Activated T-cell treated with anti-CD3 and anti-CD28 coated beads for 1 hour (primary cell): ENCODE data around the gene DEK.
"Not testable (repeated sequence)": the region's sequence is repeated elsewhere in the genome, so short reads cannot be mapped to it uniquely, and the experiment has no call there.

Experiments used
- DNase-seq: peaks from one replicate; pipeline ENCODE4 v3.0.0-alpha.2; 2020; ENCODE audit warnings: low read depth

The DEK gene

DNA sequence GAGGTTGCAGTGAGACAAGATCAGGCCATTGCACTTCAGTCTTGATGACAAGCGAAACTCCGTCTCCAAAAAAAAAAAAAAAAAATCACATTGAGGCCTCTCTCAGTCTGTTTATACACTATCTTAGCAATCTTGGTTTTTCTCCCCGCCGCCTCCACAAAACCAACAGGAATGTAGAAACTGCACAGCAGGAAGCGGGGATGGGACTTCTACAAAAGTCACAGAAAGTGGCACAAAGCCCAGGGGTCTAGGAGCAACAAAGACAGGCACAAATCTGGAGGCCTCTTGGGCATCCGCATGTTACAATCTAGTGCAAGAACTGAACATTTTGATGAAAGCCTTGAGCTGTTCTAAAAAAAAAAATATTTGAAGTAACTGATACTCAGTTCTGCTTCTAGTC, 60.5 kb downstream of the DEK start:
- DNase-seq: no peak

DNA sequence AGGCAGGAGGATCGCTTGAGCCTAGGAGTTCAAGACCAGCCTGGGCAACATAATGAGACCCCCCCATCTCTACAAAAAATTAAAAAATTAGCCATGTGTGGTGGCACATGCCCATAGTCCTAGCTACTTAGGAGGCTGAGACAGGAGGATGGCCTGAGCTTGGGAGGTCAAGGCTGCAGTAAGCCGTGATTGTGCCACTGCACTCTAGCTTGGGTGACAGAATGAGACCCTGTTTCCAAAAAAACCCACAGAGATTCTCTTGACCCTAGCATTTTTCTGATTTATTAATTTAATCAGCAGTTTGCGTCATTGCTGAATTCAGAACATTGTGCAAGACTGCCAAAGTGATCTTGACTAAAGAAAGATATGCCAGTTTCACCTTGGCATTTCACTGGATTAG, 72.3 kb downstream of the DEK start:
- DNase-seq: no peak

DNA sequence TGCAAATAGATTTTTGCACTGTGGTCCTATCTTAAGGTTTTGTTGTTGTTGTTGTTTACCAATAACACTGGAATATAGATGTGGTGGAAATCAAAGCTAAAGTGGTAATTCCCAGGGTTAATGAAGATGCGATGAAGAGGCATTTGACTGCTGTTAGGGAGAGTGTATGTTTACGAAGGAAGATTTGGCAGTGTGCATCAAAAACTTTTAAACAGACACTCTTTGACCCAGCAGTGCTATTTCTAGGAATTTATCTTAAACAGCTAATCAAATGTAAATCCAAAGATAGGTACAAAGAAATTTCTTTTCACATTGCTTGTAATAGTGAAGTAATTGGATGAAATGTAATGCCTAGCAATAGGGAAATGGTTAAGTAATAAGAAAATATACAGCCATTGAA, 75.1 kb downstream of the DEK start:
- DNase-seq: no peak

DNA sequence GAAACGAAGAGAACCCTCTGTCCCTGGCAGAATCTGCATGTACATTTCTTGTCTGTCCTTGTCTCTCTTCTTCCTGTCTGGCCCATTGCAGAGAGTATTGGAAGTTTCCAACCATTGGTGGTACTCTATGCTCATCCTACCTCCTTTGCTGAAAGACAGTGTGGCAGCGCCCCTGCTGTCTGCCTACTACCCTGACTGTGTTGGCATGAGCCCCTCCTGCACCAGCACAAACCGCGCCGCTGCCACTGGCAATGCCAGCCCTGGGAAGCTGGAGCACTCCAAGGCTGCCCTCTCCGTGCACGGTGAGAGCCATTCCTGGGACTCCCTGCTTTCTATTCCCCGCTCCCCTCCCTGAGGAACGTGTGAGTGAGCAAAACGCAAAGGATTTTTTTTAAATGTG, 76.6 kb downstream of the DEK start:
- no peak for DNase-seq

DNA sequence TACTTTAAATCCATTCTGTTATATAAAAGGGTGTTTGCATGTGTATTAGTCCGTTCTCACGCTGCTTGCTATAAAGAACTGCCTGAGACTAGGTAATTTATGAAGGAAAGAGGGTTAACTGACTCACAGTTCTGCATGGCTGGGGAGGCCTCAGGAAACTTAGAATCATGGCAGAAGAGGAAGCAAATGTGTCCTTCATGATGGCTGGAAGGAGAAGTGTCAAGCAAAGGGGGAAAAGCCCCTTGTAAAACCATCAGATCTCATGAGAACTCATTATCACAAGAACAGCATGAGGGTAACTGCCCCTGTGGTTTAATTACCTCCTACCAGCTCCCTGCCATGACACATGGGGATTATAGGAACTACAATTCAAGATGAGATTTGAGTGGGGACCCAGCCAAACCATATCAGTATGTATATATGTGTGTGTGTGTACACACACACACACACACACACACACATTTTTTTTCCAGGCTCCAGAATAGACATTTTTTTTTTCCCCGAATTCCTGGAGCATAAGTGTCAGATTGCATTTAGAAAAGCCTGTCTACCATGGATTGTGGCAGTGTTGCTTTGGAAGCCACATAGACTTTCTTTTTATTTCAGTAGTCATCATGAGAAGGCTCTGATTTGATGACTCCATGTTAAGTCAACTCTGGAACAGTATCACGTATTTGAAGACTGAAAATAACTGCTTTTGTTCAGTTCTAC, 77.6 kb downstream of the DEK start:
- DNase-seq: no peak

DNA sequence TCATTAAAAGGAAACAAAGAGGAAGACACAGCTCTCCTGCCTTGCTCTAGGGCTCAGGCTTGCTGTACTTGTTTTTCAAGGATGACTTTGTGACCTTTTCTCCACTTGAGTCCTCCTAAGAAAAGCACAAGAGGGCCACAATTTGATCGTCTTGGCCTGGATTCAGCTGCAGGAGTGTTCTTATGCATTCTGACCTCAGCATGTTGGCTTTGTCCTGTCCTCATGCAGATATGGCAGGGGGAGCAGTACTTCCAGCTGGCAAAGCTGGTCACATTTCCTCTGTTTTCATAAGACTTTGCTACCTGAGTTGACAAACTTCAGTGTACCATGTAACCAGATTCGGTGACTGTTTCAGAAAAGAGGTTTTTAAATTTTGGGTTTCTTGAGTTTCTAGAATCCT, 78.3 kb downstream of the DEK start:
- DNase-seq: no peak

DNA sequence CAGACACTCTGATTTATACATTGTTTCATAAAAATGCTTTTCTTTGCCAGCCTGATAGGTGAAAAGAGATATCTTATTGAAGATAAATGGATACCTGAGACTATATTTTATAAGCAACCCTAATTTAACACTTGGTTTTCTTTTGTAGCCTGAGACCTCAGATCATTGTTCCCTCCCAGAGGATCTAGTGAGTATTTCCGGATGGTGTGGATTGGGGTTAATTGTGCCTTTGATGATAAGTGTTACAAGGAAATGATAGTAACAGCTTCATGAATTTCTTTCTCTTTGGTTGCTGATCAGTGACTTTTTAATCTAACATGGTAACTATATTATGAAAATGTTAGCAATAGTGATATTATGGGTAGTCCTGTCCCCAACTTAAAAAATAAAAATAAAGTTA, 78.7 kb downstream of the DEK start:
- DNase-seq: no peak

DNA sequence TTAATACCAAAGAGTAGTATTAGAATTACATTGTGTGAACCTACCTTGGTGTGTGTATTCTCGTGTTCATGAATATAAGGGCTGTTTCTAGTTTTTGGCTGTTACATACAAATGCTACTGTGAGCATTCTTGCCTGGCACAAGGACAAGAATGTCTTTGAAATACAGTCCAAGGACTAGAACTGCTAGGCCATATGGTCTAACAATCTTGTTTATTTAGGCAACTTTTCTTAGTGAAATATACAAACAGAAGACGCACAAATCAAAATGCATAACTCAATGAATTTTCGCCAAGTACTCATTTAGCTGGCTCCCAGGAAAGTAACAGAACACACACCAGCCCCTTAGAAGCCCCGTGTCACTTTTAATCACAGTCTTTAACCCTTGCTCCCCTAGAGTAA, 80.6 kb downstream of the DEK start:
- no peak for DNase-seq

DNA sequence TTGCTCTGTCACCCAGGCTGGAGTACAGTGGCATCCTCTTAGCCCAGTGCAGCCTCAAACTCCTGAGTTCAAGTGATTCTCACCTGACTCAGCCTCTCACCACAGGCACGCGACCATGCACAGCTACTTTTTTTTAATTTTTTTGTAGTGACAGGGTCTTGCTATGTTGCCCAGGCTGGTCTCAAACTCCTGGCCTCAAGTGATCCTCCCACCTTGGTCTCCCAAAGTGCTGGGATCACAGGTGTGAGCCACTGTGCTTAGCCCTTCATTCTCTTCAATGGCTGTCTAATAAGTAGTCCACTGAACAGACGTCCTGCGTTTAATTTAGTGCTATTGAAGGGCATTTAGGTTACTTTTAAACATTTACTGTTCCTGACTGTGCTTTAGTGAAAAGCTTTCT, 81.8 kb downstream of the DEK start:
- no peak for DNase-seq

DNA sequence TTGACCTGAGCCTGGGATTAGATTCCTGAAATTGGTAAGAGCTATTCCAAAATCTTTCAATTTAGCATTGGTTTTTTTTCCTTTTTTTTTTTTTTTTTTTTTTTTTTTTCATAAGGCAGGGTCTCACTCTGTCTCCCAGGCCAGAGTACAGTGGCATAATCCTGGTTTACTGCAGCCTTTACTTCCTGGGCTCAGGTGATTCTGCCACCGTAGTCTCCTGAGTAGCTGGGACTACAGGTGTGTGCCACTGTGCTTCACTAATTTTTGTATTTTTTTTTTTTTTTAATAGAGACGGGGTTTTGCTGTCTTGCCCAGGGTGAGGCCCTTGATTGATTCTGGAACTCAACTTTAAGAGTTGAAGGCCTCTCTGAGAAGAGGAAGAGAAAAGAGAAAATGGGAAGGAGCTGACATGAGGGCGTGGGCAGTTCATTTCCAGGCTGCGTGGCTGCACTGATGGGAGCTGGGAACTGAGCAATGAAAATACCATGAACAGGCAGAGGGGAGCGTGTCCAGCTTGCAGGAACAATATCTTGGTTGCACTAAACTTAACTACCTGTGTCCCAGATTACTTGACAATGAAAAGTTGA, 84.5 kb downstream of the DEK start:
- DNase-seq: no peak

DNA sequence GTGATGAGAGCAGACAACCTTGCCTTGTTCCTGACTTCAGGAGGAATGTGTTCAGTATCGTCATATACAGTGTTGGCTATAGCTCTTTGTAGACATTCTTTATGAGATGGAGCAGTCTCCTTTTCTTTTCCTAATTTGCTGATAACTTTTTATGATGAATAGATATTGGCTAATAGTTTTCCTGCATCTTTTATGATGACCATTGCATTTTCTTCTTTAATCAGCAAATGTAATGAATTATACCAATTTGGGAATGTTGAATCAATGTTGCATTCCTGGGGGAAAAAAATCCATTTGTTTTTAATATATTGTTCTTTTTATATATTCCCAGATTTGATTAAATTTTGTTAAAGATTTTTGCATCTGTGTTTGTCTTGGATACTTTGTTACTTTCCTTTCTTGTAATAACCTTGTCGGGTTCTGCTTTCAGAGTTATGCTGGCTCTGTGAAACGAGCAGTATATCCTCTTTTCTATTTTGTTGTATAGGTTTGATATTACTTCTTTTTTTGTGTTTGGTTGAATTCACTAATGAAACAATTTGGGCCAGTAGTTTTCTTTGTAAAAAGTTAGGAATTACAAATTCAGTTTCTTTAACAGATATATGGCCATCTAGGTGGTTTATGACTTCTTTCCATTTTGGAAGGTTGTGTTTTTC, 85.2 kb downstream of the DEK start:
- DNase-seq: no peak

DNA sequence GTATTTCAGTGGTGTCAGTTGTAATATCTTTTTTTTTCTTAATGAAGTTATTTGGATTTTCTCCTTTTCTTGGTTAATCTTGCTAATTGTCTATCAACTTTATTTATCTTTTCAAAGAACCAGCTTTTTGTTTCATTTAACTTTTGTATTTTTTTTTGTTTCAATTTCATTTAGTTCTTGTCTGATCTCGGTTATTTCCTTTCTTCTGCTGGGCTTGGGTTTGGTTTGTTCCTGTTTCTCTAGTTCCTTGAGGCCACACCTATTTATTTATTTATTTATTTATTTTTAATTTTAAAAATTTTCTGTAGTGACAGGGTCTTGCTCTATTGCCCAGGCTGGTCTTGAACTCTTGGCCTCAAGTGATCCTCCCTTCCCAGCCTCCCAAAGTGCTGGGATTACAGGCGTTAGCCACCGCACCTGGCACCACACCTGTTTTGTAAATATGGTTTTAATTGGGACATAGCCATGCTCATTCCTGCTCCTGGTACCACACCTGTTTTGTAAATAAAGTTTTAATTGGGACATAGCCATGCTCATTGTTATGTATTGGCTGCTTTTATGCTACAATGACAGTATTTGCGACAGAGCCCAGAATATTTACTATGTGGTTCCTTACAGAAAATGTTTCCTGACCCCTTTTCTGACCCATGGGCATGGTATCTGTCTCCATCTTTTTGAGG, 86.9 kb downstream of the DEK start:
- DNase-seq: no peak

DNA sequence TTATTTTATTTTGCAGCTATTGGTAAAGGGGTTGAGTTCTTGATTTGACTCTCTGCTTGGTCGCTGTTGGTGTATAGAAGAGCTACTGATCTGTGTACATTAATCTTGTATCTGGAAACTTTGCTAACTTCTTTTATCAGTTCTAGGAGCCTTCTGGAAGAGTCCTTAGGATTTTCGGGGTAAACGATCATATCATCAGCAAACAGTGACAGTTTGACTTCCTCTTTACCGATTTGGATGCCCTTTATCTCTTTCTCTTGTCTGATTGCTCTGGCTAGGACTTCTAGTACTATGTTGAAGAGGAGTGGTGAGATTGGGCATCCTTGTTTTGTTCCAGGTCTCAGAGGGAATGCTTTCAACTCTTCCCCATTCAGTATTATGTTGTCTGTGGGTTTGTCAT, 88.1 kb downstream of the DEK start:
- not testable (repeated sequence) for DNase-seq
